ENCODE measurements around the gene SCAF8.

- TF ChIP-seq POLR2A (IDR thresholded peaks at IDR 0.05; ENCODE audit: control extremely low read depth in 1 of 2, low read depth in 2 of 2, low read length in 2 of 2): no peak; a peak in 1 of 3 replicates
- no peak for TF ChIP-seq CTCF (IDR thresholded peaks at IDR 0.05; ENCODE audit: control extremely low read depth in 1 of 3, insufficient read depth in 1 of 3, low read depth in 1 of 3, low read length in 3 of 3)
- no peak for TF ChIP-seq CBX5 (IDR thresholded peaks at IDR 0.05; ENCODE audit: low read depth, low read length)
- no peak for TF ChIP-seq SIRT6 (IDR thresholded peaks at IDR 0.05; ENCODE audit: low read length)
- TF ChIP-seq ATF3 (IDR thresholded peaks at IDR 0.05; ENCODE audit: insufficient read depth, low read depth, low read length): no peak
- TF ChIP-seq POLR2AphosphoS5 (IDR thresholded peaks at IDR 0.05; ENCODE audit: low read depth, low read length): no peak; the same call in 1 of the 2 replicates
- TF ChIP-seq, protein P1, sequence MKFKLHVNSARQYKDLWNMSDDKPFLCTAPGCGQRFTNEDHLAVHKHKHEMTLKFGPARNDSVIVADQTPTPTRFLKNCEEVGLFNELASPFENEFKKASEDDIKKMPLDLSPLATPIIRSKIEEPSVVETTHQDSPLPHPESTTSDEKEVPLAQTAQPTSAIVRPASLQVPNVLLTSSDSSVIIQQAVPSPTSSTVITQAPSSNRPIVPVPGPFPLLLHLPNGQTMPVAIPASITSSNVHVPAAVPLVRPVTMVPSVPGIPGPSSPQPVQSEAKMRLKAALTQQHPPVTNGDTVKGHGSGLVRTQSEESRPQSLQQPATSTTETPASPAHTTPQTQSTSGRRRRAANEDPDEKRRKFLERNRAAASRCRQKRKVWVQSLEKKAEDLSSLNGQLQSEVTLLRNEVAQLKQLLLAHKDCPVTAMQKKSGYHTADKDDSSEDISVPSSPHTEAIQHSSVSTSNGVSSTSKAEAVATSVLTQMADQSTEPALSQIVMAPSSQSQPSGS (IDR thresholded peaks at IDR 0.05; ENCODE audit: low read length): no peak
Observed at GRCh38 chr6:154732538-154733182, 556 bp upstream of the SCAF8 start.
